Measurements from ENCODE around the gene NEIL1.

DNA sequence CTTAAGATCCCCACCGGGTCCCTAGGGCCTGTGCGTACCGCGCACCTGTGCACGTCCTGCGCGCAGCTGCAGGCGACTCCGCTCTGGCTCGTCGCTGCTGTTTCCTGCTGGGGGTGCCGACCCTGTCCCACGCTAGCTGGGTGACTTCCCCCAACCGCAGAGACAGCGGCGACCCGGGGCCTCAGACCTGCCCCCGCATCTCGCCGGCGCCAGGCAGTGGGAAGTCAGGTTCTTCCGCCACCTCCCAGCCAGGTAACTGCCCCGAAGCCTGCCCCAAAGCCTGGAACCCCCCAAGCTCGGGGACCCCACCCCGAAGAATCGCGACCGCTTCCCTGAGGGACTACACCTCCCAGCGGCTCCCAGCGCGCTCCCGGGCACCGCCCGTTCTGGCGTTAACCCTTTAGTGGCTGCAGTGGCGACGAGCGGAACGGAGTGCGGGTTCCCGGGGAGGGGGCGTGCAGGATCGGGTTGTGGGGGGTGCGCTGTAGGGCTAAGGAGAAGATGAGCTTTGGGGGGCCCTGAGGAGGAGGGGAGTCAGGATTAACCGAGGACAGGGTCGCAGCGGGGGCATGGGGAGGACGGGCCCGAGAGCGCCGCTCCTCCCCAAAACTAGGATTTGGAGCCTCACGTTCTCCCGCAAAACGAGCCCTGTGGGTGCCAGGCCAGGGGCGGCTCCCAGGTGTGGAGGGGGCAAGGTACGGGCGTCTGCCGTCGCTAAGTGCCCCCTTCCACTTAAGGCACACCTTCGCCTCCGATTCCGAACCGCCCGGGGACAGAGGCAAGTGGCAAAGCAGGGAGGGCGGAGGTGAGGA, 589 bp downstream of the NEIL1 start:
- TF ChIP-seq, protein P1, sequence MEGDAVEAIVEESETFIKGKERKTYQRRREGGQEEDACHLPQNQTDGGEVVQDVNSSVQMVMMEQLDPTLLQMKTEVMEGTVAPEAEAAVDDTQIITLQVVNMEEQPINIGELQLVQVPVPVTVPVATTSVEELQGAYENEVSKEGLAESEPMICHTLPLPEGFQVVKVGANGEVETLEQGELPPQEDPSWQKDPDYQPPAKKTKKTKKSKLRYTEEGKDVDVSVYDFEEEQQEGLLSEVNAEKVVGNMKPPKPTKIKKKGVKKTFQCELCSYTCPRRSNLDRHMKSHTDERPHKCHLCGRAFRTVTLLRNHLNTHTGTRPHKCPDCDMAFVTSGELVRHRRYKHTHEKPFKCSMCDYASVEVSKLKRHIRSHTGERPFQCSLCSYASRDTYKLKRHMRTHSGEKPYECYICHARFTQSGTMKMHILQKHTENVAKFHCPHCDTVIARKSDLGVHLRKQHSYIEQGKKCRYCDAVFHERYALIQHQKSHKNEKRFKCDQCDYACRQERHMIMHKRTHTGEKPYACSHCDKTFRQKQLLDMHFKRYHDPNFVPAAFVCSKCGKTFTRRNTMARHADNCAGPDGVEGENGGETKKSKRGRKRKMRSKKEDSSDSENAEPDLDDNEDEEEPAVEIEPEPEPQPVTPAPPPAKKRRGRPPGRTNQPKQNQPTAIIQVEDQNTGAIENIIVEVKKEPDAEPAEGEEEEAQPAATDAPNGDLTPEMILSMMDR (IDR thresholded peaks at IDR 0.05; ENCODE audit: extremely low read depth in 1 of 2, insufficient read depth in 1 of 2, low read depth in 1 of 2, low read length in 2 of 2) = no peak
- TF ChIP-seq POLR2A (IDR thresholded peaks at IDR 0.05; ENCODE audit: low read depth, low read length) (no peak), POLR2AphosphoS5 (IDR thresholded peaks at IDR 0.05; ENCODE audit: insufficient read depth, low read depth, low read length) (no peak)

Data from endothelial cell of umbilical vein (primary cell).